Right forelimb (tissue), 1 donor: ENCODE measurements around the gene SPTAN1.
"Not testable (repeated sequence)": the region's sequence is repeated elsewhere in the genome, so short reads cannot be mapped to it uniquely, and the experiment has no call there.

ENCODE experiments used
- DNase-seq: peaks from one replicate; pipeline ENCODE4 v3.0.0-alpha.2; 2018

The SPTAN1 gene

GRCh38 chr9:128552153-128552743 is at the start of gene SPTAN1:
Gene SPTAN1 (plus strand): TSS chr9:128552587. CDS start chr9:128566741, 14,154 bp downstream.
- peak; percentile 94 for DNase-seq

GRCh38 chr9:128503415-128503825 is 49.0 kb upstream of the SPTAN1 start:
- not testable (repeated sequence) for DNase-seq

GRCh38 chr9:128503870-128504269 is 48.5 kb upstream of the SPTAN1 start:
- no peak for DNase-seq

- DNase-seq = peak; percentile 98
Measured at GRCh38 chr9:128504485-128505413, 47.6 kb upstream of the SPTAN1 start, which contains the start of gene GLE1. Gene GLE1 (plus strand): TSS chr9:128504719. CDS start chr9:128504806, 87 bp downstream.

DNA sequence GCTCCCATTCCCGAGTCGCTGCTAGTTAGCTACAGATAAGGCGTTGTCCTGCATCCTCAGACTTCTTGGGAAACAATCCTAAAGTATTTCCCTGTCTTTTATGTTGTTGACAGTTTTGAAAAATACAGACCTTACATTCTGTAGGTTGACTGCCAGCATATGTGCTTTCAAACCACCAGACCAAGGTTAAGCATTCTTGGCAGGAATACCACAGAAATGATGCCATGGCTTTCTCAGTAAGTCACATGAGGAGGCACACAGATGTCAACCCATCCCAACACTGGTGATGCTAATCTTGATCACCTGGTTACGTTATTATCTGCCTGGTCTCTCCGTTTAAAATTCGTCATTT is 47.0 kb upstream of the SPTAN1 start:
- DNase-seq = no peak

GRCh38 chr9:128505906-128506305 is 46.5 kb upstream of the SPTAN1 start:
- DNase-seq = not testable (repeated sequence)

DNA sequence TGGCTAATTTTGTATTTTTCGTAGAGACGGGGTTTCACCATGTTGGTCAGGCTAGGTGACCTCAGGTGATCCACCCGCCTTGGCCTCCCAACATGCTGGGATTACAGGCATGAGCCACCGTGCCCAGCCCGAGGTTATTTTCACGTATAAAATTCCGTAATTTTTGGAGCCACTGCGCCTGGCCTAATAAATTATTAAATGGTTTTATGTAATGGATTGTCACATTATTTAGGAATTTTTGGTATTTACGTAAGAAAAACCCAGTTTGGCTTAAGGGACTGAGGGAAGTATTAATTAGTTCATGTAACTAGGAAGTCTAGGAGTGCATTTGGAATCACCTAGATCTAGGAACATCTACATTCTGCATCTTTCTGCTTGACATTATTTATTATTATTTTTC is 39.6 kb upstream of the SPTAN1 start:
- DNase-seq = no peak

DNA sequence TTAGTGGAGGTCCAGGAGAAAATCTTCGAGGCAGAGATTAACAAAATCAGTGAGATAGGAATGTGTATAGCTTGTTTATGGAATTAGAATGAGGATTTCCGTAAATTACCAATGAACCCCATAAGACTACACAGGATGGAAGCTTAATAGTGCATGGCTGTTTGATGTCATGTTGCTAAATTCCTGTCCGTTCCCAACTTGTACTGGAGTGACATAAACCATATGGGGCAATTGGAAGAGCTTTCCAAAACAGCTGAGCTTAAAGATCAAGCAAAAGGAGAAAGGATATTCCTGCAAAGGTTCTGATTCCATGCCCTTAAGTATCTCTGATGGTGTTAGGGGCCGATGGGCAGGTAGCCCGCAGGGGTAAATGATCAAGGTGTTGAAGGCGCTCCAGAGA is 30.4 kb upstream of the SPTAN1 start:
- no peak for DNase-seq

- peak; percentile 59 for DNase-seq
Measured at GRCh38 chr9:128523199-128523925, 29.0 kb upstream of the SPTAN1 start.

DNA sequence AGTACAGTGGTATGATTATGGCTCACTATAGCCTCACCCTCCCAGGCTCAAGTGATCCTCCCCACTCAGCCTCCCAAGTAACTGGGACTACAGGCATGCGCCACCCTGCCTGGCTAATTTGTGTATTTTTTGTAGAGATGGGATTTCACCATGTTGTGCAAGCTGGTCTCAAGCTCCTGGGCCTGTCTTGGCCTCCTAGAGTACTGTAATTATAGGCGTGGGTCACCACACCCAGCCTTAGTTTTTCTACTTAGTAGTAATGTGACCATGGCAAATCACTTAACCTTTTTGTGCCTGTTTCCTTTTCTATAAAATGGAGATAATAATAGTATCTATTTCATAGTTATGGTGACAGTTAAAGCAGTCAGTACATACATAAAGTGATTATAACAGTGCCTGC is 25.7 kb upstream of the SPTAN1 start:
- no peak for DNase-seq

- no peak for DNase-seq
Measured at GRCh38 chr9:128528445-128529160, 23.8 kb upstream of the SPTAN1 start.

DNA sequence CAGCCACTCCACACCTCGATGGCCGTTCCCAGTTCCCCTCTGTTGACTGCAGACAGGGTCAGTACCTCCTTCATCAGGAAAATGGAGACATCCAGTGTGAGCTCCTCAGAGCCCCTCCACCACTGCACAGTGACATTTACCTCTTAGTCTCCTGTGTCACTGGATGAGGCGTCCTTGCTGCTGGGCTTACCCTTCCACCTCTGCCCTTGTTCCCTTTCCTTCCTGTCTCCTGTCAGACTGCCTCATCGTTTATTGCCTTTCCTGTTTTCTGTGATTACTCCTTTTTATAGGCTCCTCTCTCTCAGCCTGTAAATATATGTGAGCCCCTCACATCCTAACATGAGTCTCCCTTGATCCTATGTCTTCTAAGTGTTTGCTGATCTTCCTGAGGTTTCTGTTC is 23.2 kb upstream of the SPTAN1 start:
- no peak for DNase-seq

DNA sequence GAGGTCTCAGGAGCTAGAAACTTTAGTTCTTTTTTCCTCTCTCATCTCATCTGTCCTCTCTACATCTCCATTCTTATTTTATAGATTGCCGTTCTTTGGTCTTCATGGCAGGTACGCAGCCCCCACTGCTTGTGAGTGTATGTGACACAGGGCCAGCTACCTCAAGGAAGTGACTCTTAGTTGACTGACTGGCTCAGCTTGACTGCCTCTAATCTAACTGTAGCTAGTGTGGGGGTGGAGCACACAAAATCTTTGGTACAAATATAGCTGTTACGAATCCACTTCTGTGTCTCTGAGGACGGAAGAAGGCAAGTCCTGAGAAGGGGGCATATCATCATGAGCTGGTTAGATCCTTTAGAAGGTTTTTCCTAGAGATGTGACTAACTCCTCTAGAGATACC is 19.8 kb upstream of the SPTAN1 start:
- no peak for DNase-seq

DNA sequence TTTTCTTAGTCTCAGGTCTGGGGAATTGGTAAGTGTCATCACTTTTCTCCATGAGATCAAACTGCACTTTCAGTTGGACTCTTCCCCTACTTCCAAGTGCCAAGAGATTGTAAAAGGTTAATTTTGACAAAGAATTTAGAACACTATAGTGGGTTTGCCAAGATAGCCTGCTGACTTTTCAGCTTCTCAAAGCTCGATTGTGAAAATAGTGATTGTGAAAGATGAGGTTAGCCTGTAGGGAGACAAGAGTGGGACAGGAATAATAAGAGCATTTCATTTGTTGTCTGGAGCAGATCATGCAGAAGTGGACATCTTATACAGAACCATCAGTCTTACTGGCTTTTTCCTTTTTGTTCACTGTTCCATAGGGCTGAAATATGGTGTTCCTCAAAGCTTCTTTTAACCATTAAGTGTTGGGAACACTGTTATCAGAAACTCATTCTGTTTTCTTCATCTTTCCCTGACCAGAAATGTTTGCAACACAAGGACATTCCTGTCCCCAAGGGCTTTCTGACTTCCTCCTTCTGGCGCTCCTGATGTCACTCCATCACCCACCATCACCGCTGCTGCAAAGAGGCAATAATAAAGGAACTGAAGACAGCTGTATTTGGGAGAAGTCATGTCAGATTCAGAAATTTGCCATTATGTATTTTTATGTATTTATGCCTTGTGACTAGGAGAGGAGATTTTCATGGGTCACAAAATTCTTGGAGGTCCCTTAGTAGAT is 11.6 kb upstream of the SPTAN1 start:
- DNase-seq = no peak

DNA sequence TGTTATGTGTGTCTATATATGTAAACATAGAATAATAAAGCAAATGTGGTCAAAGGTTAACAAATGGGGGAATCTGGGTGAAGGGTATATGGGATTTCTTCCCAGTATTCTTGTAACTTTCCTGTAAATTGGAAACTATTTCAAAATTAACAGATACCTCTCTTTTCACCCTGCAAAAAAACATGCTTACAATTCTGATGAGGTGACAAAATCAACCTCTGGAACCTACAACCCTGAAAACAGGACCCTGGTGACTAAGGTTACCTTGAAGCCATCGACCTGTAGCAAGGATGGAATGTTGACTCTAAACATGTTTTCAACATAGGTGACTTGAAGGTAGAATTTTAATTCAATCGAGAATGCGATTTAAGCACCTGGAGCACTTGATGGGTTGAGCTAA is 5.9 kb upstream of the SPTAN1 start:
- DNase-seq = no peak

- no peak for DNase-seq
Measured at GRCh38 chr9:128548876-128549275, 3.5 kb upstream of the SPTAN1 start.

DNA sequence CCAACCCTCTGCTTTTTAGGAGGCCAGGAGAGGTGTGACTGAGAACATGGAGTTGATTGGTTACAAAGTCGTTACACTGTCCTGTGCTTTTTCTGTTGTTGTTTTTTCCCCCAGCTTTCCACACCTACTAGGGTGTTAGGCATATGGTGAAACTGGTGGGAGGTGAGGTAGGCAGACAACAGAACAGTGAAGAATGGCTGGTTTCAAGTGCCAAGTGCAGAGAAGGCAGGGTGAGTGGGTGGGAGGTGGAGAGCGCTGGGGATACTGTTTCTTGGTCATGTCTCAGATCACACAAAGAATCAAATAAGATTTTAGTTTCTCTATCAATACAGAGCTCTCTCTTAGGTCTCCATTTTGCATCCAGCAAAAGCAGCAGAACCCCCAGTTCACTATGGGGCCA is 2.2 kb upstream of the SPTAN1 start:
- no peak for DNase-seq

GRCh38 chr9:128550770-128551656 is 1.4 kb upstream of the SPTAN1 start:
- peak; percentile 65 for DNase-seq

GRCh38 chr9:128551657-128552152 is 682 bp upstream of the SPTAN1 start:
- DNase-seq = no peak

DNA sequence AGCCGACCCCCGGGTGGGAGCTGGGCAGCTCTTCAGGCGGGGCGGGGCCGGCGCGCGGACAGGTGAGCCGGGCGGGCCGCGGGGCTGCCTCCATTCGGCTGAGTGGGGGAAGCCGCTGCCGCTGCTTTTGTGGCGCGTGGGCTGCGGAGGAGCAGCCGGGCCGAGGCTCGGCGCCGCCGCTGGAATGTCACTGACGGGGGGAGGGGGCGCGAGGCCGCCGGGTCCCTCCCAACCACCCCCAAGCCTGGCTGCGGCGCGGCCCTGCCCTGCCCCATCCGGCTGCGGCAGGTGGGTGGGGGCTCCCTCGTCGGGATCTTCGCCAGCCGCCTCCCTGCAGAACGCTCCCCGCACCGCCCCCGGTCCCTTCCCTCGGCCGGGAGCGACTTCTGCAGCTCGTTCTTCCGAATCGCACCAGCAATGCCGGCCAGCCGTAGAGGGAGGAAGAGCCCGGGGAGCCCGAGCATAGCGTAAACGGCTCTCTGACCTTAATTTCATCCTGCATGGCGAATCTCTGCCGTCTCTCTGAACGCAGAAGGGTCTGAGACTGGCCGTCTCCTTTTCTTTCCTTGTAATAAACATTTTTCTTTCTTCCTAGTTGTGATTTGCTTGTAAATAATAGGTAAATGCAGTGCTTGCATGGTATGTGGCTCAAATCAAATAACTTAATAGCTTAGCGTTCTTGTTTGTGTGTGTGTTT is 505 bp downstream of the SPTAN1 start:
- peak; percentile 79 for DNase-seq
